NB4 (cell line): ENCODE measurements around the gene SPATA31C1.

Experiments
- DNase-seq: peaks from one replicate; pipeline ENCODE4 v3.0.0; 2010; ENCODE audit warnings: low read depth
- H3K4me3 ChIP-seq: one replicate; pipeline ENCODE4 v1.5.1; 2011; ENCODE audit warnings: mild to moderate bottlenecking, low read depth, low read length, moderate library complexity
- MYC ChIP-seq: IDR thresholded peaks from 2 replicates; pipeline ENCODE4 v1.6.1; 2011; ENCODE audit warnings: low read depth, low read length
- POLR2A ChIP-seq: IDR thresholded peaks from 2 replicates; pipeline ENCODE4 v1.6.1; 2011; ENCODE audit warnings: mild to moderate bottlenecking; ENCODE audit not compliant: insufficient read length; ENCODE audit errors: extremely low read depth
- TF ChIP-seq, protein P1 (sequence below): IDR thresholded peaks from one replicate; pipeline ENCODE4 v1.5.1; 2012; ENCODE audit warnings: low read depth, low read length
- TF ChIP-seq, protein P2 (sequence below): IDR thresholded peaks from 2 replicates; pipeline ENCODE4 v1.6.1; 2011; ENCODE audit warnings: low read depth, low read length

Gene SPATA31C1

DNA sequence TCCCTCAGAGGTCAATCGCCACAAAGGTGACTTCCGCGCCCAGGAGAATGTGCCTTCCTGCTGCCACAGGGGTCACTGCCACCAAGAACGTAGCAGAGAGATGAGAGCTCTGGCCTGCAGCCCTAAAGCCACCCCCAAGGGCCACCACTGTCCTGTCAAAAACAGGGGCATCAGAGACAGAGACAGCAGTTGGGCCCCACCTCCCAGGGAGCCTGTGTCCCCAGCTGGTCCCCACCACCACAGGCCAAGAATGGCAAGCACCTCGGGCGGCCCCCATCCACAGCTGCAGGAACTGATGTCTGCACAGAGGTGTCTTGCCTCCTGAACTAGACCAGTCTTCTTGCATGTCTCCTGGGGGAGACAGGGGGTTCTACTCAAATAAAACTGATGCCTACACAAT, 29.3 kb upstream of the SPATA31C1 start:
- no peak for DNase-seq
- no peak overlapping the region for H3K4me3 ChIP-seq
- TF ChIP-seq MYC, result no peak
- TF ChIP-seq, protein P1, sequence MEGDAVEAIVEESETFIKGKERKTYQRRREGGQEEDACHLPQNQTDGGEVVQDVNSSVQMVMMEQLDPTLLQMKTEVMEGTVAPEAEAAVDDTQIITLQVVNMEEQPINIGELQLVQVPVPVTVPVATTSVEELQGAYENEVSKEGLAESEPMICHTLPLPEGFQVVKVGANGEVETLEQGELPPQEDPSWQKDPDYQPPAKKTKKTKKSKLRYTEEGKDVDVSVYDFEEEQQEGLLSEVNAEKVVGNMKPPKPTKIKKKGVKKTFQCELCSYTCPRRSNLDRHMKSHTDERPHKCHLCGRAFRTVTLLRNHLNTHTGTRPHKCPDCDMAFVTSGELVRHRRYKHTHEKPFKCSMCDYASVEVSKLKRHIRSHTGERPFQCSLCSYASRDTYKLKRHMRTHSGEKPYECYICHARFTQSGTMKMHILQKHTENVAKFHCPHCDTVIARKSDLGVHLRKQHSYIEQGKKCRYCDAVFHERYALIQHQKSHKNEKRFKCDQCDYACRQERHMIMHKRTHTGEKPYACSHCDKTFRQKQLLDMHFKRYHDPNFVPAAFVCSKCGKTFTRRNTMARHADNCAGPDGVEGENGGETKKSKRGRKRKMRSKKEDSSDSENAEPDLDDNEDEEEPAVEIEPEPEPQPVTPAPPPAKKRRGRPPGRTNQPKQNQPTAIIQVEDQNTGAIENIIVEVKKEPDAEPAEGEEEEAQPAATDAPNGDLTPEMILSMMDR, result no peak

DNA sequence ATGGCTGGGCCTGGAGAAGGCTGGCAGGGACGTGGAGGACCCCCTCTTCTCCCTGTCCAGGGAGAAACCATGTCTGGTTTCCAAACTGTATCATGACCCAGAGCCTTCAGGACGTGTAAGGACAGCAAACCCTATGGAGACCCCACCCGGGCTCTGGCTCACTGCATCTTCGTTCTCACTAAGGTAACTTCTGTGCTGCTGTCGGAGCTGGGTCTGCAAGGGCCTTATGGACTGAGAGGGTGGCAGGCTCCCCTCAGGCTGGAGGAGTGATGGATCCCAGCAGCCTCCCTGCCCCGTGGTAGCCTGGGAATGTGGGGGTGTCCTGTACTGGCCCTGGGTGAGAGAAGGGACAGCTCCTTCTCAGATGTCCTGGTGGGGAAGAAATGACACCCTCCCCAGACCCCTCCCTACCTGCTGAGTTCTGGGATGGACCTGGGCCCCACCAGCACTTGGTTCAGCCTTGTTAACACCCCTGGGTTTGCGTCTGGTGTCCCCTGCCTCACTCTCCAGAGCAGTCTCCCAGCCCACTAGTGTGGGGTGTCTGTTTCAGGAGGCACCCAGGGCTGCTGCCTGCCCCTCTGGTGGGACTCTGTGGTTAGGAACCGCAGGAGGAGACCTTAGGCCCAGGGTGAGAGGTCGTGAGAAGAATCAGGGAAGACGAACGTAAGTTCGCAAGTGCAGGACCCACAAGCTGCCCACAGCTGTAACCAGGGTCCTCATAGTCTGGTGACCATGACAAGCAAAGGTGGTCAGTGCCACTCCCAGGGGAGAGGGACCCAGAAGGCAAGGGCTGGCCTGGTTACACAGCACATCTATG, 28.5 kb upstream of the SPATA31C1 start:
- DNase-seq, result no peak
- TF ChIP-seq, protein P2, sequence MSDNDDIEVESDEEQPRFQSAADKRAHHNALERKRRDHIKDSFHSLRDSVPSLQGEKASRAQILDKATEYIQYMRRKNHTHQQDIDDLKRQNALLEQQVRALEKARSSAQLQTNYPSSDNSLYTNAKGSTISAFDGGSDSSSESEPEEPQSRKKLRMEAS, result no peak
- TF ChIP-seq, protein P1, result no peak
- no peak overlapping the region for H3K4me3 ChIP-seq

DNA sequence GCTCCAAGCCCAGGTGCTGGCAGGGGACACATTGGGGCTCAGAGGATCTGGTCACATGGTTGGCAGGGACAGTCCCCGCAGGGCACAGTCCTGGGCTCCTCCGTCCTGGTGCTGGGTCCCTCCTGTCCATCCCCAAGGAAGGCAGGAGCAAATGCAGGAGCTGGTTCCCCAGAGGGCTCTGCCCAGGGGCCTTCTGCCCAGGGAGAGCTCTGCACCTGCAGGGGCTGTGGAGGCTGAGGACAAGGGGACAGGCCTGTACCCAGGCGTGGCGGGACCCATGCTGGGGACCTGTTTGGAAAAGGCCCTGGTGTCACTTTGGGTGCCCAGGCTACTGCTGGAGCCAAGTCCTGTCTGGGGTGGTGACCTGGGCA, 27.9 kb upstream of the SPATA31C1 start:
- H3K4me3 ChIP-seq, result no peak overlapping the region
- no peak for DNase-seq
- TF ChIP-seq, protein P2, result no peak
- no peak for TF ChIP-seq MYC
- TF ChIP-seq, protein P1, result no peak
- no peak for TF ChIP-seq POLR2A

DNA sequence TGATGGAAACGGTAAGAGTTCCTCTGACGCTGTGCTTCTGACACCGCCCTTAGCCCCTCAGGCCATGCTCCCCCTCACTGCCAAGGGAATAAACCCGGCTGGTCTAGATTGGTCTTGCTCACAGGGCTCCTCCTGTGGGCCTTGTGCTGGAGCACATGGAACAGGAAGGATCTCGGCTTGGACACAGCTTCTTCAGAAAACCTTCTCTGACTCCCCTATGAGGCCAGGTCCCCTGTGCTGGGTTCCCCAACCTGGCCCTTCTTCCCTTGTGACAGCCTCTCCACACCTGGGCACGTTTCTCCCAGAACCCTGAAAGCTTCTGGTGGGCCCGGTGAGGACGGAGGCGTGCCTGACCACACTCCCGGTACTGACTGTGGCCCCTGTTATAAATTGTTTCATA, 26.9 kb upstream of the SPATA31C1 start:
- TF ChIP-seq, protein P1, result no peak
- TF ChIP-seq MYC (no peak), POLR2A (no peak)
- TF ChIP-seq, protein P2, result no peak

DNA sequence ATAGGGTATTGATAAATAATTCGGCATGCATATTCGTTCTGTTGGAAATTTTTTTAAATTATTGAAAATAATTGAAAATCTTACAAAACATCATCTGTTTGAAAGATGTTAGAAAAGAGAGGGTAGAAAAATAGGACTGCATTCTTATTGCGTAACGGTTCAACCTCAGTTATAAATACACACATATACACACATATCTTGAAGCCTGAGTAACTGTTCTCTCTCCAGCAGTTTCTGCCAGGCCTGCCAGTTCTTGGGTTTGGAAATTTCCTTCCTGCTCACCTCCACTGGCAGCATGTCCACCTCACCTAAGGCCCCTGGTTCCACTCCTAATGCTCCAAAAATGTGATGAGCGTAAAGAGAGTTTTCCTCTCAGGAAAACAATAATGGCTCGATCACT, 26.0 kb upstream of the SPATA31C1 start:
- no peak overlapping the region for H3K4me3 ChIP-seq
- TF ChIP-seq MYC (no peak), POLR2A (no peak)
- TF ChIP-seq, protein P1, result no peak
- no peak for DNase-seq

More for the DNA sequence above, 26.9 kb upstream of the SPATA31C1 start:
- H3K4me3 ChIP-seq, result no peak overlapping the region
- no peak for DNase-seq

DNA sequence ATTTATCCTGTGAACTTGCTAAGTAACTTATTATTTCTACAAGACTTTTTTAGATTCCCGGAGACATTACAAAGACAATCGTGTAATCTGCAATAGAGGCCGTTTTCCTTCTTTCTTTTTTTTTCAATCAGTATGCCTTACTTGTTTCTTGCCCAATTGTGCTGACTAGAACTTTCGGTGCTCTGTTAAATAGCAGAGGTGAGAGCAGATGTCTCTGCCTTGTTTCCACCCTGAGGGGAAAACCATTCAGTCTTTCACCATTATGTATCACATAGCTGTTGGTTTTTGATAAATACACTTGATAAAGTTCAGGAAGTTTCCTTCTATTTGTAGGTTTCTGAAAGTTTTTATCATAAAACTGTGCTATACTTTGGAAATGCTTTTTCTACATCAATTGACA, 24.8 kb upstream of the SPATA31C1 start:
- no peak overlapping the region for H3K4me3 ChIP-seq
- DNase-seq, result no peak
- TF ChIP-seq POLR2A (no peak), MYC (no peak)
- TF ChIP-seq, protein P2, result no peak
- TF ChIP-seq, protein P1, result no peak
